HCT116 (cell line): ENCODE results near the gene RFWD3. TPM values are rescaled to one million over a fixed set of nuclear protein-coding genes. Genes with fewer than 3 reads are reported as not detected.

Experiments used
- ATAC-seq: fragments of 200-7000 bp; cut with Tn5 transposase; 2 replicates; pipeline ENCODE4 v1.9.1; 2020; ENCODE audit warnings: mild to moderate bottlenecking, moderate library complexity
- BruUV-seq: library from RNA; stranded (reverse); fragments of 400-500 nt; replicated peaks from 2 replicates; lab custom pipeline; 2021; lab: Mats Ljungman, UMichigan
- CTCF ChIA-PET: fragments of 300-600 bp; sonication (Branson Sonifier 250); formaldehyde crosslinking; loops from one replicate; lab custom pipeline; 2021; ENCODE audit warnings: antibody characterized with exemption; lab: Charles Lee
- POLR2A ChIA-PET: fragments of 300-600, 350-600 bp; sonication (Branson Sonifier 250); formaldehyde crosslinking; loops from one replicate; lab custom pipeline; 2021; ENCODE audit warnings: antibody characterized with exemption; lab: Charles Lee
- RAD21 ChIA-PET, 2 experiments: fragments of 300-600 bp; sonication (Branson Sonifier 250); formaldehyde crosslinking; loops; one replicate each; lab custom pipeline; 2023; ENCODE audit warnings: low total read pairs in 2 of 2; ENCODE audit not compliant: uncharacterized antibody in 2 of 2, unreplicated experiment in 2 of 2, low non-redundant PET in 1 of 2; lab: Charles Lee
- DNase-seq: peaks from one replicate; pipeline ENCODE4 v3.0.0-alpha.2; 2010; ENCODE audit warnings: low read depth, low spot score
- H2AFZ ChIP-seq: fragments of 200-600 bp; shearing (Covaris generic), sonication (generic); 2 replicates; pipeline ENCODE4 v1.6.1; 2017; ENCODE audit warnings: low read depth, mixed run types, mixed read lengths, antibody characterized with exemption, low read length; ENCODE audit not compliant: poor library complexity, severe bottlenecking
- H3K27ac ChIP-seq: 2 replicates; pipeline ENCODE4 v1.5.1; 2012; ENCODE audit warnings: low read depth, low read length
- H3K27me3 ChIP-seq: fragments of 200-600 bp; sonication (generic); 2 replicates; pipeline ENCODE4 v1.6.1; 2016; ENCODE audit warnings: mixed run types, low read length, mixed read lengths; ENCODE audit not compliant: insufficient read depth
- H3K36me3 ChIP-seq, 2 experiments: fragments of 200-500 bp in 1 of 2; fragments of 200-600 bp in 1 of 2; sonication (Bioruptor generic) in 1 of 2; sonication (generic) in 1 of 2; 2 replicates each; pipeline versions ENCODE4 v1.5.1 to v1.6.1; 2014 to 2016; ENCODE audit warnings: low read length in 2 of 2, inconsistent platforms in 1 of 2, mixed read lengths in 1 of 2, mixed run types in 1 of 2; ENCODE audit not compliant: insufficient read depth in 2 of 2, control insufficient read depth in 1 of 2
- H3K4me1 ChIP-seq, 2 experiments: fragments of 200-600 bp in 1 of 2; sonication (generic) in 1 of 2; 2 replicates each; pipeline versions ENCODE4 v1.5.1 to v1.6.1; 2012 to 2017; ENCODE audit warnings: low read length in 2 of 2, inconsistent platforms in 1 of 2, mild to moderate bottlenecking in 1 of 2, mixed read lengths in 1 of 2, mixed run types in 1 of 2, moderate library complexity in 1 of 2; ENCODE audit not compliant: insufficient read depth in 2 of 2, control insufficient read depth in 1 of 2
- H3K4me2 ChIP-seq: fragments of 200-600 bp; sonication (generic); 2 replicates; pipeline ENCODE4 v1.6.1; 2017; ENCODE audit warnings: mixed run types, low read length, mixed read lengths
- H3K4me3 ChIP-seq, 2 experiments: fragments of 200-600 bp in 1 of 2; sonication (generic) in 1 of 2; replicated peaks in 1 of 2; 2 replicates each; pipeline ENCODE4 v1.5.1; 2011 to 2016; ENCODE audit warnings: low read length in 2 of 2, control low read depth in 1 of 2, low read depth in 1 of 2, mild to moderate bottlenecking in 1 of 2, mixed read lengths in 1 of 2, mixed run types in 1 of 2
- H3K79me2 ChIP-seq: fragments of 200-600 bp; sonication (generic); 2 replicates; pipeline ENCODE4 v1.6.1; 2017; ENCODE audit warnings: mild to moderate bottlenecking, mixed run types, low read length, moderate library complexity, mixed read lengths; ENCODE audit not compliant: insufficient read depth
- H3K9ac ChIP-seq: fragments of 200-600 bp; sonication (generic); 2 replicates; pipeline ENCODE4 v1.6.1; 2016; ENCODE audit warnings: low read length, mixed read lengths
- H3K9me2 ChIP-seq: fragments of 200-600 bp; sonication (generic), shearing (Covaris generic); 2 replicates; pipeline ENCODE4 v1.6.1; 2017; ENCODE audit warnings: mixed run types, mild to moderate bottlenecking, moderate library complexity; ENCODE audit not compliant: insufficient read depth
- H3K9me3 ChIP-seq, 2 experiments: fragments of 200-500 bp in 1 of 2; fragments of 200-600 bp in 1 of 2; sonication (Bioruptor generic) in 1 of 2; sonication (generic) in 1 of 2; 2 replicates each; pipeline ENCODE4 v1.6.1; 2014 to 2017; ENCODE audit warnings: low read length in 2 of 2, mixed read lengths in 2 of 2, inconsistent platforms in 1 of 2, low read depth in 1 of 2, mild to moderate bottlenecking in 1 of 2, mixed run types in 1 of 2, moderate library complexity in 1 of 2; ENCODE audit not compliant: control insufficient read depth in 1 of 2, insufficient read depth in 1 of 2
- H4K20me1 ChIP-seq: fragments of 200-600 bp; sonication (generic), shearing (Covaris generic); 2 replicates; pipeline ENCODE4 v1.6.1; 2017; ENCODE audit warnings: mixed run types, mild to moderate bottlenecking, moderate library complexity; ENCODE audit not compliant: insufficient read depth
- ATF3 ChIP-seq: IDR thresholded peaks from 2 replicates; pipeline ENCODE4 v1.6.1; 2012
- CBX3 ChIP-seq: IDR thresholded peaks from 2 replicates; pipeline ENCODE4 v1.6.1; 2012; ENCODE audit warnings: low read depth
- CEBPB ChIP-seq: IDR thresholded peaks from 2 replicates; pipeline ENCODE4 v1.6.1; 2012; ENCODE audit warnings: low read depth
- CTCF ChIP-seq, 3 experiments: fragments of 200-600 bp in 1 of 3; sonication (generic) in 1 of 3; IDR thresholded peaks in 2 of 3; conservative IDR thresholded peaks in 1 of 3; 2 replicates each; pipeline ENCODE4 v1.5.1; 2012 to 2017; ENCODE audit warnings: low read depth in 2 of 3, low read length in 2 of 3, antibody characterized with exemption in 1 of 3, borderline replicate concordance in 1 of 3, control low read depth in 1 of 3, mild to moderate bottlenecking in 1 of 3, mixed read lengths in 1 of 3, mixed run types in 1 of 3, moderate library complexity in 1 of 3; ENCODE audit not compliant: insufficient read depth in 1 of 3
- ELF1 ChIP-seq: IDR thresholded peaks from 2 replicates; pipeline ENCODE4 v1.6.1; 2012; ENCODE audit warnings: low read depth, borderline replicate concordance
- EZH2phosphoT487 ChIP-seq: fragments of 200-600 bp; IDR thresholded peaks from 2 replicates; pipeline ENCODE4 v1.6.1; 2018; ENCODE audit warnings: antibody characterized with exemption, borderline replicate concordance
- FOSL1 ChIP-seq: IDR thresholded peaks from 2 replicates; pipeline ENCODE4 v1.6.1; 2012; ENCODE audit warnings: low read depth
- JUND ChIP-seq: IDR thresholded peaks from 2 replicates; pipeline ENCODE4 v1.6.1; 2012
- MAX ChIP-seq: IDR thresholded peaks from 2 replicates; pipeline ENCODE4 v1.6.1; 2012
- POLR2A ChIP-seq: IDR thresholded peaks from 2 replicates; pipeline ENCODE4 v1.7.0; 2011; ENCODE audit warnings: borderline replicate concordance; ENCODE audit not compliant: insufficient read depth, insufficient read length; ENCODE audit errors: extremely low read depth
- RAD21 ChIP-seq: IDR thresholded peaks from 2 replicates; pipeline ENCODE4 v1.6.1; 2012; ENCODE audit warnings: low read depth, mild to moderate bottlenecking
- REST ChIP-seq: IDR thresholded peaks from 2 replicates; pipeline ENCODE4 v1.6.1; 2012; ENCODE audit warnings: low read depth
- SP1 ChIP-seq: IDR thresholded peaks from 2 replicates; pipeline ENCODE4 v1.6.1; 2012; ENCODE audit warnings: low read depth
- SRF ChIP-seq: IDR thresholded peaks from 2 replicates; pipeline ENCODE4 v1.6.1; 2012; ENCODE audit warnings: low read depth
- TCF7L2 ChIP-seq: IDR thresholded peaks from 2 replicates; pipeline ENCODE4 v1.7.0; 2011; ENCODE audit warnings: borderline replicate concordance, inconsistent platforms; ENCODE audit not compliant: insufficient read depth, insufficient read length; ENCODE audit errors: extremely low read depth
- ZNF274 ChIP-seq: fragments of 200-500 bp; sonication (Bioruptor generic); IDR thresholded peaks from 2 replicates; pipeline ENCODE4 v1.6.1; 2014; ENCODE audit warnings: mild to moderate bottlenecking, low read depth, low read length, inconsistent platforms
- intact Hi-C: fragments of 100-400 bp; cut with micrococcal nuclease; formaldehyde crosslinking; loops from 2 replicates; pipeline ENCODE4 v1.10.0; 2022
- total RNA-seq: library from RNA; stranded (reverse); gene quantifications from one replicate; pipeline ENCODE4 v1.2.1, GENCODE V29; 2021; ENCODE audit not compliant: unreplicated experiment

The RFWD3 gene
- total RNA-seq, 1 experiment from 2014 or later: 83.6 TPM

GRCh38 chr16:74605332-74605731 lies 61.3 kb downstream of the RFWD3 start (continued):
- TF ChIP-seq CTCF (IDR thresholded peaks at IDR 0.05 in 2 of 3, conservative IDR thresholded peaks at IDR 0.05 in 1 of 3; ENCODE audit: borderline replicate concordance in 1 of 3, insufficient read depth in 1 of 3, low read depth in 2 of 3, low read length in 2 of 3) (no peak), MAX (no peak)
- TF ChIP-seq, all 23 proteins: peak for 0

- no peaks in the 10 kb centered on the region for H3K27me3 ChIP-seq
- BruUV-seq: no TSS peak
- H3K27ac ChIP-seq: peak overlapping the region; percentile 97
- H3K4me3 ChIP-seq: peak overlapping the region in 1 of 2 experiments; percentile 39; a peak in 1 of 4 replicates
- no peak overlapping the region for H2AFZ ChIP-seq
- no peaks in the 10 kb centered on the region for H3K36me3 ChIP-seq
- H3K9me2 ChIP-seq: no peaks in the 10 kb centered on the region
- no peak for TF ChIP-seq TCF7L2
- TF ChIP-seq SP1: no peak
- peak; percentile 75; the same call in 1 of the 2 replicates for TF ChIP-seq CBX3
- TF ChIP-seq ZNF274: no peak
- peak; percentile 78 for TF ChIP-seq FOSL1
- TF ChIP-seq JUND: peak; percentile 75
- no peak for TF ChIP-seq REST
- TF ChIP-seq RAD21: no peak
- no peak for TF ChIP-seq POLR2A
- TF ChIP-seq EZH2phosphoT487: no peak
- TF ChIP-seq CEBPB: peak; percentile 49; the same call in 1 of the 2 replicates
- TF ChIP-seq ATF3: no peak
- no peak for TF ChIP-seq ELF1
- TF ChIP-seq SRF: no peak
- ChIA-PET RAD21 (no interaction called here), CTCF (interaction anchor here (0.7 kb wide), 1 partner anchor 46 kb away, joined by 3 read pairs; no protein-coding TSS in a partner anchor), POLR2A (interaction anchor here (1.9 to 2.2 kb wide), 2 partner anchors 9 to 47 kb away, joined by 4 to 10 read pairs; no protein-coding TSS in a partner anchor)
- DNase-seq (no peak), ATAC-seq (peak; percentile 22)
- peak overlapping the region; percentile 93 for H3K9ac ChIP-seq
- H3K4me1 ChIP-seq: peaks cover 56 to 69% of the 10 kb centered on the region in 2 experiments
- peaks cover 80% of the 10 kb centered on the region for H3K79me2 ChIP-seq
- intact Hi-C loops: loop anchor here (5.0 to 10.0 kb wide), 2 partner anchors 42 to 119 kb away; no protein-coding TSS in a partner anchor
- H4K20me1 ChIP-seq: peaks cover 18% of the 10 kb centered on the region; the same call in 1 of the 2 replicates
- peak overlapping the region; percentile 79 for H3K4me2 ChIP-seq
- no peaks in the 10 kb centered on the region for H3K9me3 ChIP-seq
Measured at GRCh38 chr16:74603848-74604247, 62.8 kb downstream of the RFWD3 start.
